Ishikawa (cell line): ENCODE data around the gene ALMS1.

Experiments
- CEBPB ChIP-seq: IDR thresholded peaks from 2 replicates; pipeline ENCODE4 v1.6.1; 2012
- CREB1 ChIP-seq: IDR thresholded peaks from 2 replicates; pipeline ENCODE4 v1.6.1; 2012; ENCODE audit warnings: low read depth
- EGR1 ChIP-seq: IDR thresholded peaks from 2 replicates; pipeline ENCODE4 v1.6.1; 2012
- EP300 ChIP-seq: IDR thresholded peaks from 2 replicates; pipeline ENCODE4 v1.6.1; 2012; ENCODE audit warnings: borderline replicate concordance
- FOXM1 ChIP-seq: IDR thresholded peaks from 2 replicates; pipeline ENCODE4 v1.6.1; 2012; ENCODE audit warnings: low read depth, borderline replicate concordance
- NFIC ChIP-seq: IDR thresholded peaks from 2 replicates; pipeline ENCODE4 v1.6.1; 2012
- RAD21 ChIP-seq: IDR thresholded peaks from 2 replicates; pipeline ENCODE4 v1.6.1; 2012; ENCODE audit warnings: low read depth
- REST ChIP-seq: IDR thresholded peaks from 2 replicates; pipeline ENCODE4 v1.6.1; 2012; ENCODE audit warnings: low read depth, mild to moderate bottlenecking
- TAF1 ChIP-seq: IDR thresholded peaks from 2 replicates; pipeline ENCODE4 v1.6.1; 2012; ENCODE audit warnings: low read depth, mild to moderate bottlenecking
- TCF12 ChIP-seq: IDR thresholded peaks from 2 replicates; pipeline ENCODE4 v1.6.1; 2012; ENCODE audit warnings: low read depth
- TEAD4 ChIP-seq: IDR thresholded peaks from 2 replicates; pipeline ENCODE4 v1.6.1; 2012
- YY1 ChIP-seq: IDR thresholded peaks from 2 replicates; pipeline ENCODE4 v1.6.1; 2012; ENCODE audit warnings: low read depth
- ZBTB7A ChIP-seq: IDR thresholded peaks from 2 replicates; pipeline ENCODE4 v1.6.1; 2012; ENCODE audit warnings: low read depth
- TF ChIP-seq, protein P1 (sequence below): IDR thresholded peaks from 2 replicates; pipeline ENCODE4 v1.6.1; 2012
- TF ChIP-seq, protein P2 (sequence below): IDR thresholded peaks from 2 replicates; pipeline ENCODE4 v1.6.1; 2012

ALMS1 gene

GRCh38 chr2:73610111-73610510 is 224.5 kb downstream of the ALMS1 start:
- TF ChIP-seq NFIC (no peak), YY1 (no peak), TAF1 (no peak), CEBPB (no peak), EP300 (no peak), CREB1 (no peak), EGR1 (no peak), REST (no peak), TCF12 (no peak), ZBTB7A (no peak), FOXM1 (no peak), RAD21 (no peak), TEAD4 (no peak)
- TF ChIP-seq, protein P1, sequence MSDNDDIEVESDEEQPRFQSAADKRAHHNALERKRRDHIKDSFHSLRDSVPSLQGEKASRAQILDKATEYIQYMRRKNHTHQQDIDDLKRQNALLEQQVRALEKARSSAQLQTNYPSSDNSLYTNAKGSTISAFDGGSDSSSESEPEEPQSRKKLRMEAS = no peak
- TF ChIP-seq, protein P2, sequence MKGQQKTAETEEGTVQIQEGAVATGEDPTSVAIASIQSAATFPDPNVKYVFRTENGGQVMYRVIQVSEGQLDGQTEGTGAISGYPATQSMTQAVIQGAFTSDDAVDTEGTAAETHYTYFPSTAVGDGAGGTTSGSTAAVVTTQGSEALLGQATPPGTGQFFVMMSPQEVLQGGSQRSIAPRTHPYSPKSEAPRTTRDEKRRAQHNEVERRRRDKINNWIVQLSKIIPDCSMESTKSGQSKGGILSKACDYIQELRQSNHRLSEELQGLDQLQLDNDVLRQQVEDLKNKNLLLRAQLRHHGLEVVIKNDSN = no peak

DNA sequence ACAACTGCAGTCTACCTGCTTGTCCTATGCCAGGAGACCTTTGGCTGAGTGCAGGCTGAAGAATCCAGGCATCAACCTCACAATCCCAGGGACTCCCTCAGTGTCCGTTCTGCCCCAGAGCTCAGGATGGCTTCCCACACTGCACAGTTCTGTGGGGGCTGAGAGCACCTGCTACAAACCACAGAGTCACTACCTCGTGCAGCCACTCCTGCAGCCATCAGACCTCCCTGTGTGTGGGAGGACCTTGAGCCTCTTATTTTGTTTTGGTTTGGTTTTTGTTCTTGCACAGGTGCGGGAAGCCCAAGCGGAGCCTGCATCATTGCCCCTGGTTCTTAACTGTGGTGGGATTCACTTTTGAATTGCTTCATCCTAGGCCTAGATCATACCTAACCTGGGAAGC is 225.6 kb downstream of the ALMS1 start:
- TF ChIP-seq, protein P1 = no peak
- no peak for TF ChIP-seq FOXM1
- TF ChIP-seq RAD21 = no peak
- no peak for TF ChIP-seq EGR1
- TF ChIP-seq CREB1 = no peak
- TF ChIP-seq TAF1 = no peak
- no peak for TF ChIP-seq NFIC
- TF ChIP-seq EP300 = no peak
- TF ChIP-seq CEBPB = no peak
- no peak for TF ChIP-seq YY1
- TF ChIP-seq ZBTB7A = no peak
- TF ChIP-seq TEAD4 = no peak
- TF ChIP-seq, protein P2 = no peak
- TF ChIP-seq TCF12 = no peak

GRCh38 chr2:73611867-73612266 is 226.2 kb downstream of the ALMS1 start:
- TF ChIP-seq TEAD4 (no peak), RAD21 (no peak), ZBTB7A (no peak), TAF1 (no peak), EP300 (no peak), CEBPB (no peak), YY1 (no peak), REST (no peak), FOXM1 (no peak), CREB1 (no peak), NFIC (no peak), TCF12 (no peak), EGR1 (no peak)
- TF ChIP-seq, protein P2 = no peak
- TF ChIP-seq, protein P1 = no peak

GRCh38 chr2:73614105-73614504 is 228.5 kb downstream of the ALMS1 start:
- TF ChIP-seq EGR1 = no peak
- TF ChIP-seq ZBTB7A = no peak
- no peak for TF ChIP-seq EP300
- no peak for TF ChIP-seq FOXM1
- no peak for TF ChIP-seq REST
- TF ChIP-seq, protein P1 = no peak
- TF ChIP-seq TAF1 = no peak
- no peak for TF ChIP-seq TEAD4
